ENCODE data around the gene POLR1D.

DNA sequence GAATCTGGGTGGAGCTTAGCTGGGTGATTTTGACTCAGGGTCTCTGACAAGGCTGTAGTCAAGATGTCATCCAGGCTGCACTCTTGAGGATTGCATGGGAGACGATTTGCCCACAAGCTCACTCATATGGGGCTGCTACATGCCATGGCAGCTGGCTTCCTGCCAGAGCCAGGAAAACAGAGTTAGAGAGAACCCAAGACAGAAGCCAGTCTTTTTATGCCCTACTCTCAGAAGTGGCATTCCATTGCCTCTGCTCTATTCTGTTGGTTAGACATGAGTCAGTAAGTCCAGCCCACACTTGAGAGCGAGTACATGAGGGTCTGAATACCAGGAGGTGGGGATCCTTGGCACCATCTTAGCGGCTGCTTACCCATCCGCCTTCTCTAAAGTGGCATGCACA is 9.5 kb downstream of the POLR1D start:
- TF ChIP-seq, protein P1, sequence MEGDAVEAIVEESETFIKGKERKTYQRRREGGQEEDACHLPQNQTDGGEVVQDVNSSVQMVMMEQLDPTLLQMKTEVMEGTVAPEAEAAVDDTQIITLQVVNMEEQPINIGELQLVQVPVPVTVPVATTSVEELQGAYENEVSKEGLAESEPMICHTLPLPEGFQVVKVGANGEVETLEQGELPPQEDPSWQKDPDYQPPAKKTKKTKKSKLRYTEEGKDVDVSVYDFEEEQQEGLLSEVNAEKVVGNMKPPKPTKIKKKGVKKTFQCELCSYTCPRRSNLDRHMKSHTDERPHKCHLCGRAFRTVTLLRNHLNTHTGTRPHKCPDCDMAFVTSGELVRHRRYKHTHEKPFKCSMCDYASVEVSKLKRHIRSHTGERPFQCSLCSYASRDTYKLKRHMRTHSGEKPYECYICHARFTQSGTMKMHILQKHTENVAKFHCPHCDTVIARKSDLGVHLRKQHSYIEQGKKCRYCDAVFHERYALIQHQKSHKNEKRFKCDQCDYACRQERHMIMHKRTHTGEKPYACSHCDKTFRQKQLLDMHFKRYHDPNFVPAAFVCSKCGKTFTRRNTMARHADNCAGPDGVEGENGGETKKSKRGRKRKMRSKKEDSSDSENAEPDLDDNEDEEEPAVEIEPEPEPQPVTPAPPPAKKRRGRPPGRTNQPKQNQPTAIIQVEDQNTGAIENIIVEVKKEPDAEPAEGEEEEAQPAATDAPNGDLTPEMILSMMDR (IDR thresholded peaks at IDR 0.05) = no peak
- TF ChIP-seq POLR2A (IDR thresholded peaks at IDR 0.05) = no peak
